Keratinocyte (primary cell): Measurements from ENCODE around the gene PEA15. TPM values are rescaled to one million over a fixed set of nuclear protein-coding genes. Genes with fewer than 3 reads are reported as not detected.

Experiments used
- DNase-seq: peaks from one replicate; pipeline ENCODE4 v3.0.0-alpha.2; 2011; ENCODE audit warnings: low read depth, missing footprints, low spot score
- FAIRE-seq: peaks from 2 replicates; lab custom pipeline; 2011; peaks lifted over from hg19 to GRCh38; lab: Jason Lieb, UNC
- H2AFZ ChIP-seq: 2 replicates; pipeline ENCODE4 v1.6.0; 2012; ENCODE audit warnings: low read length, control low read depth, inconsistent platforms; ENCODE audit not compliant: control insufficient read depth
- H3K27ac ChIP-seq: 2 replicates; pipeline ENCODE4 v1.5.1; 2011; ENCODE audit warnings: low read length; ENCODE audit not compliant: control insufficient read depth, insufficient read depth
- H3K27me3 ChIP-seq: 3 replicates; pipeline ENCODE4 v1.6.0; 2011; ENCODE audit warnings: low read length; ENCODE audit not compliant: control insufficient read depth, insufficient read depth; ENCODE audit errors: extremely low read depth
- H3K36me3 ChIP-seq, 2 experiments: 2 replicates in 1 of 2; 3 replicates in 1 of 2; pipeline ENCODE4 v1.5.1; 2011; ENCODE audit warnings: low read length in 2 of 2, mild to moderate bottlenecking in 1 of 2; ENCODE audit not compliant: control insufficient read depth in 2 of 2, insufficient read depth in 2 of 2; ENCODE audit errors: extremely low read depth in 1 of 2
- H3K4me1 ChIP-seq: 3 replicates; pipeline ENCODE4 v1.5.1; 2011; ENCODE audit warnings: low read length; ENCODE audit not compliant: control insufficient read depth, insufficient read depth; ENCODE audit errors: extremely low read depth
- H3K4me2 ChIP-seq: 3 replicates; pipeline ENCODE4 v1.6.0; 2011; ENCODE audit warnings: low read depth, low read length; ENCODE audit not compliant: control insufficient read depth, insufficient read depth; ENCODE audit errors: extremely low read depth
- H3K4me3 ChIP-seq, 3 experiments: fragments of 200-600 bp in 1 of 3; sonication (generic) in 1 of 3; 2 replicates in 2 of 3; 3 replicates in 1 of 3; pipeline ENCODE4 v1.5.1; 2011 to 2016; ENCODE audit warnings: low read length in 3 of 3, mild to moderate bottlenecking in 3 of 3, control low read depth in 2 of 3, inconsistent platforms in 1 of 3, low read depth in 1 of 3, mixed read lengths in 1 of 3, mixed run types in 1 of 3, moderate library complexity in 1 of 3; ENCODE audit not compliant: control insufficient read depth in 2 of 3, insufficient read depth in 2 of 3; ENCODE audit errors: extremely low read depth in 1 of 3
- H3K79me2 ChIP-seq: 2 replicates; pipeline ENCODE4 v1.6.0; 2012; ENCODE audit warnings: low read length; ENCODE audit not compliant: control insufficient read depth, insufficient read depth
- H3K9ac ChIP-seq: 3 replicates; pipeline ENCODE4 v1.6.0; 2011; ENCODE audit warnings: low read length; ENCODE audit not compliant: control insufficient read depth, insufficient read depth; ENCODE audit errors: extremely low read depth
- H3K9me1 ChIP-seq: 3 replicates; pipeline ENCODE4 v1.6.0; 2011; ENCODE audit warnings: low read length; ENCODE audit not compliant: control insufficient read depth, insufficient read depth; ENCODE audit errors: extremely low read depth
- H3K9me3 ChIP-seq: 2 replicates; pipeline ENCODE4 v1.5.1; 2012; ENCODE audit warnings: low read depth, low read length; ENCODE audit not compliant: control insufficient read depth
- H4K20me1 ChIP-seq: 3 replicates; pipeline ENCODE4 v1.6.0; 2011; ENCODE audit warnings: low read length; ENCODE audit not compliant: control insufficient read depth, insufficient read depth; ENCODE audit errors: extremely low read depth
- CTCF ChIP-seq, 3 experiments: IDR thresholded peaks in 1 of 3; conservative IDR thresholded peaks in 1 of 3; optimal IDR thresholded peaks in 1 of 3; 2 replicates in 2 of 3; 3 replicates in 1 of 3; pipeline versions ENCODE3 to v1.5.1; 2011; ENCODE audit warnings: low read length in 3 of 3, mild to moderate bottlenecking in 3 of 3, moderate library complexity in 2 of 3, control low read depth in 1 of 3, inconsistent platforms in 1 of 3; ENCODE audit not compliant: insufficient read depth in 2 of 3; ENCODE audit errors: extremely low read depth in 1 of 3
- EZH2 ChIP-seq: IDR thresholded peaks from one replicate; pipeline ENCODE4 v1.6.1; 2012; ENCODE audit warnings: inconsistent platforms, mild to moderate bottlenecking, low read length, moderate library complexity
- dilution Hi-C: fragments of 300-500 bp; cut with MboI; formaldehyde crosslinking; loops from one replicate; pipeline ENCODE4 v1.7.0; 2020; ENCODE audit warnings: low sequenced_read_pairs; ENCODE audit not compliant: extremely low pct_ligation_motif_present
- polyA plus RNA-seq, 5 experiments: library from polyadenylated mRNA; depleted of rRNA in 3 of 5; stranded (reverse) in 3 of 5; stranded (forward) in 1 of 5; unstranded in 1 of 5; fragments of >200 nt; gene quantifications; 1 replicate in 1 of 5; 2 replicates in 3 of 5; 3 replicates in 1 of 5; pipeline versions ENCODE4 v1.2.1 to v1.2.3, GENCODE V29; 2011 to 2012; ENCODE audit warnings: missing spikeins in 2 of 5, low read depth in 1 of 5, low replicate concordance in 1 of 5

The PEA15 gene
- polyA plus RNA-seq, 1 donor (not counting 4 experiments of a cell fraction or from before 2014, with no cell fraction given), result 367 TPM

DNA sequence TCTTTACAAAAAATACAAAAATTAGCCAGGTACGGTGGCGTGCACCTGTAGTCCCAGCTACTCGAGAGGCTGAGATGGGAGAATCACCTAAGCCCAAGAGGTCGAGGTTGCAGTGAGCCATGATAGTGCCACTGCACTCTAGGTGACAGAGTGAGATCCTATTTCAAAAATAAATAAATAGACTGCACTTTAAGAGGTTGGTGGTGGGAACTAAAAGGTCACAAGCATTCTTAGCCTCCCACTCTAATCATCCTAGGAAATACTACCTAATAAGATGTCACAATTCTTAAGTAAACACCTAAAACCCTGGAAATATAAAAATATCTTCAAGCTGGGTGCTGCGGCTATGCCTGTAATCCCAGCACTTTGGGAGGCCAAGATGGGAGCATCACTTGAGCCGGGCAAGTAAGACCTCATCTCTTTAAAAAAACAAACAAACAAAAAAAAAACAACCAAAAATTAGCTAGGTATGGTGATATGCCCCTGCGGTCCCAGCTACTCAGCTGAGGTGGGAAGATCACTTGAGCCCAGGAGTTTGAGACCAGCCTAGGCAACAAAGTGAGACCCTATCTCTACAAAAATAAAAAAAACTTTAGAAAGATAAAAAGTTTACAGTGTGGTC, 53.1 kb downstream of the PEA15 start:
- H3K4me2 ChIP-seq, result no peak overlapping the region
- peaks cover 1 to 10% of the 10 kb centered on the region in 2 experiments for H3K36me3 ChIP-seq
- DNase-seq, result no peak
- H4K20me1 ChIP-seq, result peaks cover 6% of the 10 kb centered on the region
- H3K9ac ChIP-seq, result no peak overlapping the region
- peaks cover 41% of the 10 kb centered on the region for H3K79me2 ChIP-seq
- no peaks in the 10 kb centered on the region for H3K9me1 ChIP-seq
- H3K27ac ChIP-seq, result no peak overlapping the region
- H3K4me1 ChIP-seq, result peaks cover 32% of the 10 kb centered on the region
- no peak for TF ChIP-seq CTCF (optimal IDR thresholded peaks at IDR 0.05 in 1 of 3, IDR thresholded peaks at IDR 0.05 in 1 of 3, conservative IDR thresholded peaks at IDR 0.05 in 1 of 3; ENCODE audit: extremely low read depth in 1 of 3, insufficient read depth in 2 of 3, low read length in 3 of 3)
- TF ChIP-seq EZH2, result no peak
- no peak for FAIRE-seq
- dilution Hi-C loops, result no loop called here
- no peaks in the 10 kb centered on the region for H3K9me3 ChIP-seq
- H3K27me3 ChIP-seq, result no peaks in the 10 kb centered on the region
- no peak overlapping the region for H3K4me3 ChIP-seq
- no peak overlapping the region for H2AFZ ChIP-seq

DNA sequence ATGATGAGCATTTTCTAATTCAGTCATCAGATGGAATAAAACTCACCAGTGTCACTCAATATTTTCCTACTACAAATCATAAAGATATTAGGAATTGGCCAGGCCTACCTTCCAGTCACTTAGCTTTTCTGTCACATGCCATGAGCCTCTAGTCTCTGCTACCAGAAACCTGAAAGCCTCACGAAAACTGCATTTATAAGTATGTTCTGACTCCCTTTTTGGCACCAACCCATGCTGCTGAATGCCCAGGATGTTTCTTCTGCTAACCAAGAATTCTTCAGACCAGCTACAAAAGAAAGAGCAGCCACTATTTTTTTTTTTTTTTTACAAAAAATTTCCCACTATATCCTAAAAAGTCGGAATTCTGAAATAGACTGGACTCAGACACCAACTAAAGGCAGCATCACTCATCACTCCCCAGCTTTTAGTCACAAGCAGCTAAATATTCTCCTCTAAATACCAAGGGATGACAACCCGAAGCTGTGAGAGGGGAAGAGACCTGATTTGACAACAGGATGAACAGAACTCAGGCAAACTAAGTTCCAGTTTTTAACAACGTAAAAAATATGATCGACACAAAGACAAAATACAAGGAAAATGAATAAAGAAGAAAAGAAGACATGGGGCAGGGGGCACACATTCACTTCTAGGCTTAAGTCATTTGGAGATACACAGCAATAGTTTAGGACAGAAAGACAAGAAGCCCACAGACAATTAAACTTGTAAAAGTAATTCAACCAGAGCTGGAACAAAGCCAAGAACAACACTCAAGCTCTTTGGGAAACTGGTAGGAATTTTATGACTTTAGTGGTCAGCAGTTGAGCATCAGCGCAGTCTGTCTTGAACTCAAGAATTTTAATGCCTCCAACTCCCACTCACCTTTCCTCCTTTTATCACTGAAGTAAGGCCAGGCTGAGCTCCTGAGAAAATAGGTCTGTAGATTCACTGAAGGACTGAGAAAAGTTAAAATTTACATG, 55.5 kb downstream of the PEA15 start:
- H2AFZ ChIP-seq, result no peak overlapping the region
- H3K27me3 ChIP-seq, result no peaks in the 10 kb centered on the region
- peak overlapping the region; percentile 98 for H3K4me2 ChIP-seq
- H3K4me3 ChIP-seq, result peak overlapping the region; percentile 95 to 100 (median 99)
- no peaks in the 10 kb centered on the region for H3K9me3 ChIP-seq
- no peak for DNase-seq
- no peaks in the 10 kb centered on the region for H3K9me1 ChIP-seq
- peaks cover 6% of the 10 kb centered on the region for H4K20me1 ChIP-seq
- peaks cover 41% of the 10 kb centered on the region for H3K79me2 ChIP-seq
- peak; percentile 68 for FAIRE-seq
- H3K36me3 ChIP-seq, result peaks cover 1 to 10% of the 10 kb centered on the region in 2 experiments
- H3K27ac ChIP-seq, result peak overlapping the region; percentile 100
- TF ChIP-seq EZH2, result no peak
- no peak for TF ChIP-seq CTCF (optimal IDR thresholded peaks at IDR 0.05 in 1 of 3, IDR thresholded peaks at IDR 0.05 in 1 of 3, conservative IDR thresholded peaks at IDR 0.05 in 1 of 3; ENCODE audit: extremely low read depth in 1 of 3, insufficient read depth in 2 of 3, low read length in 3 of 3)
- peaks cover 32% of the 10 kb centered on the region for H3K4me1 ChIP-seq
- dilution Hi-C loops, result no loop called here
- peak overlapping the region; percentile 100 for H3K9ac ChIP-seq
